ENCODE data around the gene BEST2. TPM values are rescaled to one million over a fixed set of nuclear protein-coding genes. Genes with fewer than 3 reads are reported as not detected.

Gene BEST2
- total RNA-seq, 1 experiment from 2014 or later = not detected

GRCh38 chr19:12730064-12730463 is 21.5 kb upstream of the BEST2 start:
- Histone ChIP-seq H3K36me3 (ENCODE audit: control insufficient read depth, insufficient read depth, low read length) (peaks cover 9% of the 10 kb centered on the region), H3K4me3 (ENCODE audit: low read depth in 2 of 2, low read length in 2 of 2) (no peak overlapping the region), H3K9me3 (ENCODE audit: control insufficient read depth, insufficient read depth, low read depth, low read length) (no peaks in the 10 kb centered on the region), H3K4me1 (ENCODE audit: control insufficient read depth, insufficient read depth, low read length) (peaks cover 8% of the 10 kb centered on the region; the same call in 1 of the 2 replicates), H3K27ac (ENCODE audit: low read length) (no peak overlapping the region), H3K27me3 (ENCODE audit: control insufficient read depth, insufficient read depth, low read length) (no peaks in the 10 kb centered on the region)
- DNase-seq (ENCODE audit: low read depth, low spot score) (no peak), ATAC-seq (no peak)
- intact Hi-C loops (cut with micrococcal nuclease; ENCODE audit: unreplicated experiment) = no loop called here
- in situ Hi-C loops (cut with HindIII; ENCODE audit: low pct_unique_long_range_greater_than_20kb, low sequenced_read_pairs) = no loop called here
- CTCF ChIA-PET = no interaction called here
- POLR2A ChIA-PET = no interaction called here
- TF ChIP-seq, protein P1, sequence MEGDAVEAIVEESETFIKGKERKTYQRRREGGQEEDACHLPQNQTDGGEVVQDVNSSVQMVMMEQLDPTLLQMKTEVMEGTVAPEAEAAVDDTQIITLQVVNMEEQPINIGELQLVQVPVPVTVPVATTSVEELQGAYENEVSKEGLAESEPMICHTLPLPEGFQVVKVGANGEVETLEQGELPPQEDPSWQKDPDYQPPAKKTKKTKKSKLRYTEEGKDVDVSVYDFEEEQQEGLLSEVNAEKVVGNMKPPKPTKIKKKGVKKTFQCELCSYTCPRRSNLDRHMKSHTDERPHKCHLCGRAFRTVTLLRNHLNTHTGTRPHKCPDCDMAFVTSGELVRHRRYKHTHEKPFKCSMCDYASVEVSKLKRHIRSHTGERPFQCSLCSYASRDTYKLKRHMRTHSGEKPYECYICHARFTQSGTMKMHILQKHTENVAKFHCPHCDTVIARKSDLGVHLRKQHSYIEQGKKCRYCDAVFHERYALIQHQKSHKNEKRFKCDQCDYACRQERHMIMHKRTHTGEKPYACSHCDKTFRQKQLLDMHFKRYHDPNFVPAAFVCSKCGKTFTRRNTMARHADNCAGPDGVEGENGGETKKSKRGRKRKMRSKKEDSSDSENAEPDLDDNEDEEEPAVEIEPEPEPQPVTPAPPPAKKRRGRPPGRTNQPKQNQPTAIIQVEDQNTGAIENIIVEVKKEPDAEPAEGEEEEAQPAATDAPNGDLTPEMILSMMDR (IDR thresholded peaks at IDR 0.05) = no peak
- TF ChIP-seq TCF7L2 (IDR thresholded peaks at IDR 0.05; ENCODE audit: low read depth, low read length) = no peak
- no peak for TF ChIP-seq POLR2AphosphoS5 (IDR thresholded peaks at IDR 0.05; ENCODE audit: low read depth, low read length)
- TF ChIP-seq REST (IDR thresholded peaks at IDR 0.05; ENCODE audit: insufficient read depth in 1 of 2, low read depth in 2 of 2, low read length in 1 of 2) = no peak
- no peak for TF ChIP-seq SIN3A (IDR thresholded peaks at IDR 0.05; ENCODE audit: borderline replicate concordance, insufficient read depth, low read depth, low read length)
- BruUV-seq (replicated peaks) = no TSS peak

DNA sequence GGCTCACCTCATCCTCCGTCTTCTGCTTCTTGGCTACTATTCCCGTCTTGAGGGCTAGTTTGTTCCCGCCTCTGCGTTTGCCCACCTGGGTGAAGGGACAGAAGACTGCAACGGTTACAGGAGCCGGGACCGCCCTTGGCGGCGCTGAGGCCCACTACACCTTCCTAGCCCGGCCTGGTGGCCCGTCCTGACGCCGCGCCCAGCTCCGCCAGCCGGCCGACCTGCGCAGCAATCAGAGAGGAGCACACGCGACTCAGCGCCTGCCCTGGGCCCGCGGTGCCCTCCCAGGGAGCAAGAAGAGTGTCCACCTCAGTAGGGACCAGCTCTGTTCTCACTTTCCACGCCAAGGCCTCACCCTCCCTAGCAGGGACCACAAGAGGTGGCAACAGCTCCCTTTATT is 20.3 kb upstream of the BEST2 start:
- H3K4me1 ChIP-seq (ENCODE audit: control insufficient read depth, insufficient read depth, low read length) = peaks cover 13% of the 10 kb centered on the region
- ATAC-seq = no peak
- peaks cover 9% of the 10 kb centered on the region for H3K36me3 ChIP-seq (ENCODE audit: control insufficient read depth, insufficient read depth, low read length)
- in situ Hi-C loops (cut with HindIII; ENCODE audit: low pct_unique_long_range_greater_than_20kb, low sequenced_read_pairs) (no loop called here), intact Hi-C loops (cut with micrococcal nuclease; ENCODE audit: unreplicated experiment) (no loop called here)
- H3K27me3 ChIP-seq (ENCODE audit: control insufficient read depth, insufficient read depth, low read length) = no peaks in the 10 kb centered on the region
- no peaks in the 10 kb centered on the region for H3K9me3 ChIP-seq (ENCODE audit: control insufficient read depth, insufficient read depth, low read depth, low read length)
- ChIA-PET POLR2A (no interaction called here), CTCF (no interaction called here)
- no peak overlapping the region for H3K27ac ChIP-seq (ENCODE audit: low read length)
- BruUV-seq (replicated peaks) = no TSS peak
- H3K4me3 ChIP-seq (ENCODE audit: low read depth in 2 of 2, low read length in 2 of 2) = no peak overlapping the region
- DNase-seq (ENCODE audit: low read depth, low spot score) = no peak
- TF ChIP-seq SIN3A (IDR thresholded peaks at IDR 0.05; ENCODE audit: borderline replicate concordance, insufficient read depth, low read depth, low read length) = no peak
- no peak for TF ChIP-seq TCF7L2 (IDR thresholded peaks at IDR 0.05; ENCODE audit: low read depth, low read length)
- TF ChIP-seq REST (IDR thresholded peaks at IDR 0.05; ENCODE audit: insufficient read depth in 1 of 2, low read depth in 2 of 2, low read length in 1 of 2) = no peak
- TF ChIP-seq POLR2AphosphoS5 (IDR thresholded peaks at IDR 0.05; ENCODE audit: low read depth, low read length) = no peak
- TF ChIP-seq, protein P1 (IDR thresholded peaks at IDR 0.05) = no peak

Data from Panc1 (cell line).